Sigmoid colon (tissue), 7 donors: ENCODE data around the gene TBCCD1. TPM values are rescaled to one million over a fixed set of nuclear protein-coding genes. Genes with fewer than 3 reads are reported as not detected.

Source experiments
- DNase-seq: peaks from one replicate; pipeline ENCODE4 v3.0.0-alpha.2; 2019
- H3K27ac ChIP-seq, 4 donors: fragments of 200-600 bp; sonication (generic); one replicate each; pipeline ENCODE4 v1.5.1; 2016 to 2019; ENCODE audit warnings: mild to moderate bottlenecking in 1 of 4
- H3K27me3 ChIP-seq, 3 donors: fragments of 200-600 bp; sonication (generic); one replicate each; pipeline ENCODE4 v1.5.1; 2019; ENCODE audit warnings: mild to moderate bottlenecking in 1 of 3
- H3K36me3 ChIP-seq, 4 donors: fragments of 200-600 bp; sonication (generic); one replicate each; pipeline ENCODE4 v1.5.1; 2016 to 2019
- H3K4me1 ChIP-seq, 4 donors: fragments of 200-600 bp; sonication (generic); one replicate each; pipeline ENCODE4 v1.5.1; 2017 to 2019
- H3K4me3 ChIP-seq, 4 donors: fragments of 200-600 bp; sonication (generic); one replicate each; pipeline ENCODE4 v1.5.1; 2017 to 2019; ENCODE audit warnings: mild to moderate bottlenecking in 2 of 4, moderate library complexity in 1 of 4
- H3K9me3 ChIP-seq, 4 donors: fragments of 200-600 bp in 3 of 4; sonication (generic) in 3 of 4; one replicate each; pipeline versions ENCODE4 v1.5.1 to v1.6.1; 2013 to 2019
- CTCF ChIP-seq, 4 experiments: fragments of 450-650 bp in 3 of 4; fragments of 200-600 bp in 1 of 4; IDR thresholded peaks; one replicate each; pipeline ENCODE4 v1.5.1; 2016 to 2019; ENCODE audit warnings: antibody characterized with exemption in 4 of 4, mild to moderate bottlenecking in 3 of 4, moderate library complexity in 2 of 4
- EP300 ChIP-seq, 4 donors: sonication (generic); formaldehyde crosslinking; IDR thresholded peaks; one replicate each; pipeline ENCODE4 v1.6.1; 2017; ENCODE audit warnings: antibody characterized with exemption in 4 of 4
- POLR2A ChIP-seq, 2 donors: fragments of 450-650 bp; IDR thresholded peaks; one replicate each; pipeline ENCODE4 v1.6.1; 2016; ENCODE audit warnings: antibody characterized with exemption in 2 of 2, mild to moderate bottlenecking in 2 of 2, moderate library complexity in 2 of 2
- POLR2AphosphoS5 ChIP-seq, 4 donors: sonication (generic); formaldehyde crosslinking; IDR thresholded peaks; one replicate each; pipeline ENCODE4 v1.6.1; 2017; ENCODE audit warnings: antibody characterized with exemption in 4 of 4
- WGBS, 2 donors: extraction: QIAGEN DNeasy Blood & Tissue Kit; methylation state at CpG; one replicate each; pipeline ENCODE4 v1.1.7; 2013; 5-methylcytosine and 5-hydroxymethylcytosine counted together
- intact Hi-C: fragments of 100-400 bp; cut with DNase I; formaldehyde crosslinking; loops from one replicate; pipeline ENCODE4 v1.15.1; 2023
- polyA plus RNA-seq, 3 donors: library from polyadenylated mRNA; stranded (reverse); fragments of 200-250 nt; gene quantifications; one replicate each; pipeline ENCODE4 v1.2.3, GENCODE V29; 2013
- total RNA-seq, 4 donors: library from RNA; depleted of rRNA; stranded (reverse); fragments of >200 nt; gene quantifications; one replicate each; pipeline ENCODE4 v1.1.0, GENCODE V29; 2016
- donor health status: healthy with polysubstance abuse.
- donor health status: Bipolar disorder and iron deficiency.
- donor health status: healthy.

The TBCCD1 gene
- total and polyA plus RNA-seq, 7 donors = 4.9 to 14.3 (median 9.7) TPM

GRCh38 chr3:186608624-186609215 lies 41.6 kb upstream of the TBCCD1 start:
- intact Hi-C loops = no loop called here
- H3K36me3 ChIP-seq = no peaks in the 10 kb centered on the region
- WGBS, 2 donors = 90 to 92% methylated on average over 2 of the region's 2 CpGs
- no peaks in the 10 kb centered on the region for H3K4me1 ChIP-seq
- DNase-seq = no peak
- peaks cover 0 to 2% (median 0%) of the 10 kb centered on the region in 3 donors for H3K27me3 ChIP-seq
- H3K9me3 ChIP-seq = no peaks in the 10 kb centered on the region
- no peak overlapping the region for H3K27ac ChIP-seq
- TF ChIP-seq POLR2AphosphoS5 (IDR thresholded peaks at IDR 0.05) (no peak), CTCF (IDR thresholded peaks at IDR 0.05) (no peak), POLR2A (IDR thresholded peaks at IDR 0.05) (no peak), EP300 (IDR thresholded peaks at IDR 0.05) (no peak)
- no peak overlapping the region for H3K4me3 ChIP-seq

GRCh38 chr3:186605561-186606545 lies 38.7 kb upstream of the TBCCD1 start:
- H3K27ac ChIP-seq = no peak overlapping the region
- 61 to 84% methylated on average over 5 of the region's 5 CpGs for WGBS, 2 donors

GRCh38 chr3:186605078-186605477 lies 37.9 kb upstream of the TBCCD1 start:
- no peak overlapping the region for H3K4me3 ChIP-seq
- intact Hi-C loops = no loop called here
- no peaks in the 10 kb centered on the region for H3K36me3 ChIP-seq
- no peaks in the 10 kb centered on the region for H3K27me3 ChIP-seq
- DNase-seq = no peak
- no peaks in the 10 kb centered on the region for H3K9me3 ChIP-seq
- TF ChIP-seq EP300 (IDR thresholded peaks at IDR 0.05) = no peak
- TF ChIP-seq CTCF (IDR thresholded peaks at IDR 0.05) = no peak
- TF ChIP-seq POLR2A (IDR thresholded peaks at IDR 0.05) = no peak
- no peak for TF ChIP-seq POLR2AphosphoS5 (IDR thresholded peaks at IDR 0.05)
- no peak overlapping the region for H3K27ac ChIP-seq
- no peaks in the 10 kb centered on the region for H3K4me1 ChIP-seq

More at GRCh38 chr3:186605561-186606545, 38.7 kb upstream of the TBCCD1 start:
- H3K4me3 ChIP-seq = no peak overlapping the region
- no peak for DNase-seq
- H3K27me3 ChIP-seq = no peaks in the 10 kb centered on the region
- intact Hi-C loops = no loop called here
- H3K9me3 ChIP-seq = no peaks in the 10 kb centered on the region
- no peaks in the 10 kb centered on the region for H3K36me3 ChIP-seq
- no peaks in the 10 kb centered on the region for H3K4me1 ChIP-seq
- TF ChIP-seq POLR2A (IDR thresholded peaks at IDR 0.05) = no peak
- TF ChIP-seq EP300 (IDR thresholded peaks at IDR 0.05) = no peak
- no peak for TF ChIP-seq POLR2AphosphoS5 (IDR thresholded peaks at IDR 0.05)

- no peaks in the 10 kb centered on the region for H3K27me3 ChIP-seq
- 87 to 89% methylated on average over 7 of the region's 7 CpGs for WGBS, 2 donors
- no peaks in the 10 kb centered on the region for H3K9me3 ChIP-seq
- TF ChIP-seq CTCF (IDR thresholded peaks at IDR 0.05) (no peak), POLR2AphosphoS5 (IDR thresholded peaks at IDR 0.05) (no peak), POLR2A (IDR thresholded peaks at IDR 0.05) (no peak), EP300 (IDR thresholded peaks at IDR 0.05) (no peak)
- H3K36me3 ChIP-seq = no peaks in the 10 kb centered on the region
- H3K4me3 ChIP-seq = no peak overlapping the region
- H3K4me1 ChIP-seq = no peaks in the 10 kb centered on the region
- H3K27ac ChIP-seq = no peak overlapping the region
- no peak for DNase-seq
- intact Hi-C loops = no loop called here
Measured at GRCh38 chr3:186603159-186603558, 36.0 kb upstream of the TBCCD1 start.

- H3K4me1 ChIP-seq = no peaks in the 10 kb centered on the region
- WGBS, 2 donors = 78 to 82% methylated on average over 3 of the region's 3 CpGs
- H3K9me3 ChIP-seq = no peaks in the 10 kb centered on the region
- no peaks in the 10 kb centered on the region for H3K36me3 ChIP-seq
- no peak for DNase-seq
- H3K27ac ChIP-seq = no peak overlapping the region
- no peaks in the 10 kb centered on the region for H3K27me3 ChIP-seq
- intact Hi-C loops = no loop called here
- H3K4me3 ChIP-seq = no peak overlapping the region
- no peak for TF ChIP-seq POLR2AphosphoS5 (IDR thresholded peaks at IDR 0.05)
- TF ChIP-seq POLR2A (IDR thresholded peaks at IDR 0.05) = no peak
- TF ChIP-seq EP300 (IDR thresholded peaks at IDR 0.05) = no peak
- no peak for TF ChIP-seq CTCF (IDR thresholded peaks at IDR 0.05)
Measured at GRCh38 chr3:186600896-186601295, 33.8 kb upstream of the TBCCD1 start.
